ENCODE results near the gene TFAP2B.

DNA sequence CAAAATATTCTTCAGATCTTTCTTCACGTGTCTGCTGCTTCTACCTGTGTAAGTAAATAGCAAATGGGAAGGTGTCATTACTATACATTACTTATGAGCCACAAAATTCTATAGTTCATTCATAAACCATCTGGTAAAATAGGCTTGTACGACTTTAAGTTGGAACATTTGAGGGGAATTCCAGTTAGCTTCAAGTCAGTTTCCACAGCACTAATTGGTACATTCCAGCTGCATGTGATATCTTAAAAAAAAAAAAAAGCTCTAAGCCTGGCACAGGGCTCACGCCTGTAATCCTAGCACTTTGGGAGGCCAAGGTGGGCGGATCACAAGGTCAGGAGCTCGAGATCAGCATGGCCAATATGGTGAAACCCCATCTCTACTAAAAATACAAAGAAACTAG is 23.1 kb upstream of the TFAP2B start:
- TF ChIP-seq, protein P1, sequence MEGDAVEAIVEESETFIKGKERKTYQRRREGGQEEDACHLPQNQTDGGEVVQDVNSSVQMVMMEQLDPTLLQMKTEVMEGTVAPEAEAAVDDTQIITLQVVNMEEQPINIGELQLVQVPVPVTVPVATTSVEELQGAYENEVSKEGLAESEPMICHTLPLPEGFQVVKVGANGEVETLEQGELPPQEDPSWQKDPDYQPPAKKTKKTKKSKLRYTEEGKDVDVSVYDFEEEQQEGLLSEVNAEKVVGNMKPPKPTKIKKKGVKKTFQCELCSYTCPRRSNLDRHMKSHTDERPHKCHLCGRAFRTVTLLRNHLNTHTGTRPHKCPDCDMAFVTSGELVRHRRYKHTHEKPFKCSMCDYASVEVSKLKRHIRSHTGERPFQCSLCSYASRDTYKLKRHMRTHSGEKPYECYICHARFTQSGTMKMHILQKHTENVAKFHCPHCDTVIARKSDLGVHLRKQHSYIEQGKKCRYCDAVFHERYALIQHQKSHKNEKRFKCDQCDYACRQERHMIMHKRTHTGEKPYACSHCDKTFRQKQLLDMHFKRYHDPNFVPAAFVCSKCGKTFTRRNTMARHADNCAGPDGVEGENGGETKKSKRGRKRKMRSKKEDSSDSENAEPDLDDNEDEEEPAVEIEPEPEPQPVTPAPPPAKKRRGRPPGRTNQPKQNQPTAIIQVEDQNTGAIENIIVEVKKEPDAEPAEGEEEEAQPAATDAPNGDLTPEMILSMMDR (conservative IDR thresholded peaks at IDR 0.05 in 1 of 2, IDR thresholded peaks at IDR 0.05 in 1 of 2; ENCODE audit: low read depth in 1 of 2, low read length in 2 of 2): no peak
- TF ChIP-seq EZH2 (IDR thresholded peaks at IDR 0.05; ENCODE audit: low read length, missing control alignments): no peak

Measured in fibroblast of lung (primary cell).